GM12878 (cell line): ENCODE measurements around the gene TP63. TPM values are rescaled to one million over a fixed set of nuclear protein-coding genes. Genes with fewer than 3 reads are reported as not detected.

Experiments
- ATAC-seq: fragments of 200-7000 bp; cut with Tn5 transposase; 3 replicates; pipeline ENCODE4 v1.9.1; 2020; ENCODE audit warnings: mild to moderate bottlenecking, moderate library complexity
- BruUV-seq: library from RNA; stranded (reverse); fragments of 400-500 nt; replicated peaks from 2 replicates; lab custom pipeline; 2021; lab: Mats Ljungman, UMichigan
- CTCF ChIA-PET: fragments of 300-600 bp; sonication (Branson Sonifier 250); formaldehyde crosslinking; extraction: SDS; loops from one replicate; lab custom pipeline; 2021; ENCODE audit warnings: inconsistent platforms; lab: Yijun Ruan, JAX
- POLR2A ChIA-PET: fragments of 350-600 bp; formaldehyde crosslinking; extraction: SDS; loops from one replicate; lab custom pipeline; 2021; ENCODE audit warnings: inconsistent platforms; lab: Charles Lee
- RAD21 ChIA-PET: fragments of 300-600 bp; sonication (Branson Sonifier 250); formaldehyde crosslinking; loops from one replicate; lab custom pipeline; 2023; ENCODE audit warnings: antibody characterized with exemption; ENCODE audit not compliant: unreplicated experiment; lab: Charles Lee
- SMC1A ChIA-PET: fragments of 300-600 bp; sonication (Branson Sonifier 250); formaldehyde crosslinking; loops from one replicate; lab custom pipeline; 2023; ENCODE audit not compliant: unreplicated experiment, uncharacterized antibody; lab: Charles Lee
- DNase-seq: peaks from one replicate; pipeline ENCODE4 v3.0.0-alpha.2; 2011; ENCODE audit warnings: low read depth, low spot score
- FAIRE-seq: peaks from 3 replicates; lab custom pipeline; 2011; peaks lifted over from hg19 to GRCh38; lab: Jason Lieb, UNC
- H2AFZ ChIP-seq: 2 replicates; pipeline ENCODE4 v1.6.0; 2011; ENCODE audit warnings: low read depth, low read length, control low read depth; ENCODE audit not compliant: control insufficient read depth
- H3K27ac ChIP-seq: 2 replicates; pipeline ENCODE4 v1.5.1; 2011; ENCODE audit warnings: control low read depth; ENCODE audit not compliant: control insufficient read depth, insufficient read depth
- H3K27me3 ChIP-seq, 2 experiments: replicated peaks in 1 of 2; 2 replicates each; pipeline versions ENCODE4 v1.6.0 to v1.6.1; 2011; ENCODE audit warnings: low read length in 1 of 2; ENCODE audit not compliant: control insufficient read depth in 2 of 2, insufficient read depth in 2 of 2
- H3K36me3 ChIP-seq, 2 experiments: 2 replicates each; pipeline ENCODE4 v1.5.1; 2011; ENCODE audit warnings: low read length in 1 of 2; ENCODE audit not compliant: control insufficient read depth in 2 of 2, insufficient read depth in 2 of 2
- H3K4me1 ChIP-seq: 2 replicates; pipeline ENCODE4 v1.6.1; 2011; ENCODE audit warnings: mild to moderate bottlenecking, low read length, moderate library complexity, mixed read lengths; ENCODE audit not compliant: control insufficient read depth, insufficient read depth
- H3K4me2 ChIP-seq: 2 replicates; pipeline ENCODE4 v1.6.0; 2011; ENCODE audit warnings: control low read depth; ENCODE audit not compliant: control insufficient read depth, insufficient read depth
- H3K4me3 ChIP-seq: fragments of 200-600 bp; sonication (generic); 2 replicates; pipeline ENCODE4 v1.5.1; 2016
- H3K79me2 ChIP-seq: 2 replicates; pipeline ENCODE4 v1.6.0; 2011; ENCODE audit warnings: low read length; ENCODE audit not compliant: control insufficient read depth, insufficient read depth
- H3K9ac ChIP-seq: 2 replicates; pipeline ENCODE4 v1.8.0; 2011; ENCODE audit warnings: low read length, control low read depth, mixed read lengths; ENCODE audit not compliant: control insufficient read depth, insufficient read depth
- H3K9me3 ChIP-seq: replicated peaks from 3 replicates; pipeline ENCODE4 v1.5.1; 2011; ENCODE audit warnings: mild to moderate bottlenecking, low read length; ENCODE audit not compliant: control insufficient read depth, insufficient read depth
- H4K20me1 ChIP-seq: 2 replicates; pipeline ENCODE4 v1.6.0; 2011; ENCODE audit not compliant: control insufficient read depth, insufficient read depth
- BMI1 ChIP-seq: fragments of 450-650 bp; IDR thresholded peaks from 2 replicates; pipeline ENCODE4 v1.6.1; 2016; ENCODE audit warnings: mild to moderate bottlenecking, moderate library complexity, borderline replicate concordance
- CREB1 ChIP-seq: IDR thresholded peaks from 2 replicates; pipeline ENCODE4 v1.6.1; 2012; ENCODE audit warnings: low read depth, mild to moderate bottlenecking, inconsistent platforms
- KLF5 ChIP-seq: fragments of 450-650 bp; IDR thresholded peaks from 2 replicates; pipeline ENCODE4 v1.6.1; 2014; ENCODE audit warnings: mild to moderate bottlenecking; ENCODE audit not compliant: partially characterized antibody
- ZNF274 ChIP-seq: IDR thresholded peaks from one replicate; pipeline ENCODE4 v1.8.0; 2011; ENCODE audit not compliant: insufficient read length, insufficient read depth
- ZNF622 ChIP-seq: fragments of 450-650 bp; IDR thresholded peaks from 2 replicates; pipeline ENCODE4 v1.6.1; 2017; ENCODE audit warnings: mild to moderate bottlenecking, inconsistent platforms
- WGBS: methylation state at CpG from one replicate; pipeline ENCODE4 v1.1.6; 2016; ENCODE audit warnings: low lambda C conversion rate; ENCODE audit not compliant: insufficient replicate concordance, insufficient coverage; ENCODE audit errors: missing lambda C conversion rate; 5-methylcytosine and 5-hydroxymethylcytosine counted together
- in situ Hi-C: fragments of 300-500 bp; cut with MboI; formaldehyde crosslinking; loops from 9 replicates; pipeline ENCODE4 v1.14.3; 2018; ENCODE audit warnings: mixed read lengths
- intact Hi-C: fragments of 100-400 bp; cut with micrococcal nuclease; formaldehyde crosslinking; loops from one replicate; pipeline ENCODE4 v1.14.2; 2022; ENCODE audit not compliant: unreplicated experiment
- polyA plus RNA-seq, 11 experiments: library from polyadenylated mRNA; depleted of rRNA in 4 of 11; unstranded in 6 of 11; stranded (reverse) in 5 of 11; fragments of >200 nt; fragmentation: Nextera tagmentation in 4 of 11; fragmentation: Illumina TruSeq in 1 of 11; extraction: Ambion mirVana in 4 of 11; extraction: Trizol in 1 of 11; gene quantifications; 1 replicate in 1 of 11; 2 replicates in 10 of 11; pipeline versions ENCODE4 v1.2.1 to v1.2.3, GENCODE V29; 2011 to 2016; ENCODE audit warnings: inconsistent platforms in 2 of 11, missing spikeins in 2 of 11, low read depth in 1 of 11
- total RNA-seq, 4 experiments: library from RNA; depleted of rRNA in 3 of 4; stranded (reverse); fragments of >200 nt in 3 of 4; fragmentation: Illumina TruSeq in 1 of 4; extraction: Trizol in 1 of 4; gene quantifications; 2 replicates each; pipeline versions ENCODE4 v1.2.1 to v1.2.3, GENCODE V29; 2013 to 2021

TP63 gene
- total and polyA plus RNA-seq, 10 of the 15 experiments (the other 5 are each of a cell fraction or from before 2014, with no cell fraction given), result 1.4 to 10.8 (median 6.2) TPM

- TF ChIP-seq BMI1, result no peak
Observed at GRCh38 chr3:189826566-189826965, 195.4 kb downstream of the TP63 start (continued).

- ATAC-seq, result no peak
- BruUV-seq, result no TSS peak
- H3K4me1 ChIP-seq, result no peaks in the 10 kb centered on the region
- H2AFZ ChIP-seq, result no peak overlapping the region
- FAIRE-seq, result no peak
- no peak overlapping the region for H3K4me3 ChIP-seq
- POLR2A ChIA-PET, result no interaction called here
- no peaks in the 10 kb centered on the region for H3K9me3 ChIP-seq
- no peaks in the 10 kb centered on the region for H4K20me1 ChIP-seq
- no peaks in the 10 kb centered on the region for H3K36me3 ChIP-seq
- TF ChIP-seq CREB1 (no peak), ZNF622 (no peak), ZNF274 (no peak)
- TF ChIP-seq, all 136 proteins: peak for 0
- in situ Hi-C loops (no loop called here), intact Hi-C loops (no loop called here)
- no peak for DNase-seq
- H3K27ac ChIP-seq, result no peak overlapping the region
- ChIA-PET SMC1A (interaction anchor here (1.4 to 2.1 kb wide), 3 partner anchors 9 to 24 kb away, joined by 5 read pairs; no protein-coding TSS in a partner anchor), CTCF (interaction anchor here (1.3 kb wide), 1 partner anchor 122 kb away, joined by 5 read pairs; no protein-coding TSS in a partner anchor), RAD21 (no interaction called here)
- no peaks in the 10 kb centered on the region for H3K79me2 ChIP-seq
- 53% methylated on average over 1 of the region's 1 CpG for WGBS
- H3K9ac ChIP-seq, result no peak overlapping the region
- no peaks in the 10 kb centered on the region for H3K27me3 ChIP-seq
- no peak overlapping the region for H3K4me2 ChIP-seq
Observed at GRCh38 chr3:189827108-189827507, 195.9 kb downstream of the TP63 start.

GRCh38 chr3:189830401-189830800, 199.2 kb downstream of the TP63 start:
- no peaks in the 10 kb centered on the region for H3K4me1 ChIP-seq
- no peak for DNase-seq
- H3K79me2 ChIP-seq, result no peaks in the 10 kb centered on the region
- no peak overlapping the region for H3K9ac ChIP-seq
- ChIA-PET RAD21 (no interaction called here), POLR2A (no interaction called here), SMC1A (interaction anchor here (0.9 to 1.3 kb wide), 2 partner anchors 9 to 14 kb away, joined by 3 to 5 read pairs; no protein-coding TSS in a partner anchor)
- no peak for ATAC-seq
- no peaks in the 10 kb centered on the region for H4K20me1 ChIP-seq
- FAIRE-seq, result no peak
- no peak overlapping the region for H2AFZ ChIP-seq
- no peak overlapping the region for H3K4me2 ChIP-seq
- no peak overlapping the region for H3K27ac ChIP-seq
- 79% methylated on average over 2 of the region's 2 CpGs for WGBS
- no peaks in the 10 kb centered on the region for H3K27me3 ChIP-seq
- intact Hi-C loops (no loop called here), in situ Hi-C loops (no loop called here)
- H3K4me3 ChIP-seq, result no peak overlapping the region
- BruUV-seq, result no TSS peak
- no peaks in the 10 kb centered on the region for H3K36me3 ChIP-seq
- TF ChIP-seq KLF5, result no peak
- TF ChIP-seq, all 136 proteins: peak for 0
- H3K9me3 ChIP-seq, result no peaks in the 10 kb centered on the region
- CTCF ChIA-PET, result interaction anchor here (0.8 kb wide), 1 partner anchor 134 kb away, joined by 3 read pairs; no protein-coding TSS in a partner anchor
